ENCODE results near the gene PEDS1. TPM values are rescaled to one million over a fixed set of nuclear protein-coding genes. Genes with fewer than 3 reads are reported as not detected.
A peak's percentile ranks its signal among the peaks of the same experiment; 100 is the strongest.
"Not testable (repeated sequence)": the region's sequence is repeated elsewhere in the genome, so short reads cannot be mapped to it uniquely, and the experiment has no call there.

The PEDS1 gene
- total RNA-seq, 1 experiment from 2014 or later, result 56.1 TPM

- peak; percentile 77 for DNase-seq (ENCODE audit: low read depth)
Measured at GRCh38 chr20:50136822-50137599, 16.5 kb downstream of the PEDS1 start.

DNA sequence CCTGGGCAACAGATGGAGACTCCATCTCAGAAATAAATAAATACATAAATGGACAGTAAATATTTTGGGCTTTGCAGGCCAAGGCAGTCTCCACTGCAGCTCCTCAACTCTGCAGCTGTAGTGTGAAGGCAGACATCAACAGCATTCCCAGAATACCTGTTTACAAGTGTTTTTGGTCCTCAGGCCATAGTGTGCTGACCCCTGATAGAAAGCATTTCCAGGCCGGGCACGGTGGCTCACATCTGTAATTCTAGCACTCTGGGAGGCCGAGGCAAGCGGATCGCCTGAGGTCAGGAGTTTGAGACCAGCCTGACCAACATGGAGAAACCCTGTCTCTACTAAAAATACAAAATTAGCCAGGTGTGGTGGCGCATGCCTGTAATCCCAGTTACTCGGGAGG is 18.4 kb downstream of the PEDS1 start:
- not testable (repeated sequence) for DNase-seq (ENCODE audit: low read depth)

DNA sequence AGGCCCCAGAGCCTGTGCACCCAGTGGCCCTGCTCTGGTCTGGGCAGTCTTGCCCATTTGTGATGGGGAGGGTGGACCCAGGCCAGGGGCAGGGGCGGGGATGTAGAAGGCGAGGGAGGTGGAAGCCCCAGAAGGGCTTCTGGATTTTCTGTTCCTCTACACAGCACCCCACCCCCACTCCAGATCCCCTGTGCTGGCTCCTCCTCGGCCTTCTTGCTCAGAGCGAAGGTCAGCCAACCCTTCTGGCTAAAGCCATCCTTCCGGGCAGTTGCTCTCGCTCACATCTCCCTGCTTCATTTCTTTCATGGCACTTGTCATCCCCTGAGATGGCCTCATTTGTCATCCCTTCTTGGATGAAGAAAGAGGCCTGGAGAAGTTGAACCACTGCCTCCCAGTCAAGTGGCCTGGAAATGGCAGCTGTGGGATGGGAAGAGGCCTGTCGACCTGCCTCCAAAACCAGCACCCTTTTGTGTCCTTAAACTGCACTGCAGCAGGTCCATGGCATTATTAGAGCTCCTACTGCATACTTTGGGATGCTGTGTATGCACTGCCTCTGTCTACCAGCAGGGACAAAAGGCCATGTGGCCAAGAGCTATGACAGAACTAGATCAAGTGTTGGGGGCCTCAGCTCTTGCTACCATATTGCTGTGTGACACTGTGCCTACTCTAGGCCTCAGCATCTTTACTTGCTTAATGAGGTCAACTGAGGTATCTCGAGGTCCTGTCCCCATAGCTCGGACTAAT is 19.9 kb downstream of the PEDS1 start:
- no peak for DNase-seq (ENCODE audit: low read depth)

GRCh38 chr20:50133041-50133440 is 20.5 kb downstream of the PEDS1 start:
- DNase-seq (ENCODE audit: low read depth), result no peak

- no peak for DNase-seq (ENCODE audit: low read depth)
Measured at GRCh38 chr20:50130995-50131394, 22.5 kb downstream of the PEDS1 start.

DNA sequence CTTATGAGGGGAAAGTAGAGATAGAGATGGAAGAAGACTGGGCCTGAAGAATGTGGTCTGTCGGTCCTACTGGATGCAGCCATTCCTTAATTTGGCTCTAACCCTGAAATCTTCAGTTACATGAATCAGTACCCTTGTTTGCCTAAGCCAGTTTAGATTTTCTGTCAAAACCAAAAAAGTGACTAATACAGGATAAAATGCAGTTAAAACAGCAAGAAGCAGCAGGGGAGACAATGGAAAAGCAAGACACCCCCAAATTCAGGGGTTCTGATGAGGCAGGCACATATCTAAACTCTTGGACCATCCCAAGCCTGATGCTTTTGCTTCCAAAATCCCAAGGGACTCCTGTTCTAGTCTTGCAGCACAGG is 23.2 kb downstream of the PEDS1 start:
- DNase-seq (ENCODE audit: low read depth), result no peak

GRCh38 chr20:50129662-50130355 is 23.7 kb downstream of the PEDS1 start:
- DNase-seq (ENCODE audit: low read depth), result no peak

- no peak for DNase-seq (ENCODE audit: low read depth)
Measured at GRCh38 chr20:50128520-50128905, 25.0 kb downstream of the PEDS1 start.

- no peak for DNase-seq (ENCODE audit: low read depth)
Measured at GRCh38 chr20:50127587-50128519, 25.7 kb downstream of the PEDS1 start.

GRCh38 chr20:50126662-50127061 is 26.9 kb downstream of the PEDS1 start:
- DNase-seq (ENCODE audit: low read depth), result no peak

DNA sequence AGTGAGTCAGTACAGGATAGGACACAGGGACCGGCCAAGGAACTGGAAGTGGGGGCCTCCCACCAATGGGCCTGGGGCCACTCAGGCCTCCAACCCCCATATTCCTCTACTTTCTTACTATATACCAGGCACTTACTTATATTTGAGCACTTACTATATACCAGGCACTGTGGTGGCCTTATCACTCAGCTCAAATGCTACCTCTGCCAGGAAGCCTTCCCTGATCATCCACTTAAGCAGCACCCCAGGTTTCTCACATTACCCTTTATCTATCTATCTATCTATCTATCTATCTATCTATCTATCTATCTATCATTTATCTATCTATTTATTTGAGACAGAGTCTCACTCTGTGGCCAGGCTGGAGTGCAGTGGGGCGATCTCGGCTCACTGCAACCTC is 28.2 kb downstream of the PEDS1 start:
- DNase-seq (ENCODE audit: low read depth), result no peak

DNA sequence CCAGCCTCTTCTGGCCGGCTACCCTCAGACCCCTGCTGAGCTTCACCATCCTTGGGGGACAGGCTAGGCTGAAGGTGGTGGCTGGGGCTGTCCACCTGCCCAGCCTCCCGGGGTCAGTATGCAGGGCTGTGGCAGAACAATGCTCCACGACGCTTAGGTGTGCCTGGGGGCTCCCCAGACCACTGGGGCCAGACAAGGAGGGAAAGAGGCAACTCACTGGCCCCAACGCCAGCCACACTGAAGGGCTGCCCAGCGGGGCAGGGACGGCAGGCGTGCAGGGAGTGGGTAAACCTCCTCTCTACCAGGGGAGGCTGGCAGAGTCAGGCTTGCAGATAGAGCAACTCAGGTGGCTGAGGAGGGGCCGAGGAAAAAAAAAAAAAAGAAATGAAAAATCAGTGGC is 29.0 kb downstream of the PEDS1 start:
- no peak for DNase-seq (ENCODE audit: low read depth)

DNA sequence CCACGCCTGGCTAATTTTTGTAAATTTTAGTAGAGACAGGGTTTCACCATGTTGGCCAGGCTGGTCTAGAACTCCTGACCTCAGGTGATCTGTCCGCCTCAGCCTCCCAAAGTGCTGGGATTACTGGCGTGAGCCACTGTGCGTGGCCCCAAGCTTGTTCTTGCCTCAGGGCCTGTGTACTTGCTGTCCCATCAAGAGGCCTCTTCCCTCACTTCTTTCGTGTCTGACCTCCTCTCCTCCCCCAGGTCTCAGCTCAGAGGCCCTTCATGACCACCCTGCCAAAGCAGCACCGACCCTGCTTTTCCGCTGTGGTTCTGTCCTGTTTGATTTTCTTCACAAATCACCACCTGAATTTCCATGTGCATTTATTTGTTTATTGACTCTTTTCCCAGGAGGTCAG is 30.1 kb downstream of the PEDS1 start:
- no peak for DNase-seq (ENCODE audit: low read depth)

- no peak for DNase-seq (ENCODE audit: low read depth)
Measured at GRCh38 chr20:50122763-50123162, 30.8 kb downstream of the PEDS1 start.

DNA sequence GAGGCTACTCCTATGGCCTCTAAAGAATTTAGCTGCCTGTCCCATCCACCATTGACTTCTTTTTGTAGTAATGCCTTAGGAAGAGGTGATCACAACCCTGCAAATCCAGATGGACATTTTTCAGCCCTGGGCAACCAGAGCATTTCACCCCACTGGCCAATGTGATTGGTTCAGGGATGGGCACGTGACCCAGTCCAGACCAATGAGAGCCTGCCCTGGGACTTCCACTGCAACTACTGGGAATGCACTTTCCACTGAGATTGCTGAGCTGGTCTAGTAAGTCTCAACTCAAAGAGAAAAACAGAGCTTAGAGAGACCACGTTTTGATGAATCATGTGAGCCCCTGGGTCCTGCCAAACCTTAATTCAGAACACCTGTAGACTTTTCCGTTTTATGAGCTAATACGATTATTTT is 31.7 kb downstream of the PEDS1 start:
- DNase-seq (ENCODE audit: low read depth), result peak; percentile 74

- peak; percentile 80 for DNase-seq (ENCODE audit: low read depth)
Measured at GRCh38 chr20:50120935-50121693, 32.4 kb downstream of the PEDS1 start.

DNA sequence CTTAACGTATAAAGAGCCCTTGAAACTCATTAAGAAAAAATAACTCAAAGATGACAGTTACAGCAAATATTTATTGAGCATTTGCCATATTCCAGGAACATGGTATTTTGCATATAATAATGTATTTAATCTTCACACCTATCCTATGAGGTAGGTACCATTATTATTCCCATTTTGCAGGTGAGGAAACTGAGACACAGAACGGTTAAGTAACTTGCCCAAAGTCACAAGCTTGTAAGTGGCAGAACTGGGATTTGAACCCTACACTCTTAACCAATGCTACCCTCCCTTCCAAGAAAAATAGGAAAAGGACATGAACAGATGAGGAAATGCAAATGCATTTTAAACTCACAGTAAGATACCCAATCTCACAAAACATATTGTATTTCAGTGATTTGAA is 35.3 kb downstream of the PEDS1 start:
- DNase-seq (ENCODE audit: low read depth), result no peak

- no peak for DNase-seq (ENCODE audit: low read depth)
Measured at GRCh38 chr20:50116368-50116999, 37.0 kb downstream of the PEDS1 start.

DNA sequence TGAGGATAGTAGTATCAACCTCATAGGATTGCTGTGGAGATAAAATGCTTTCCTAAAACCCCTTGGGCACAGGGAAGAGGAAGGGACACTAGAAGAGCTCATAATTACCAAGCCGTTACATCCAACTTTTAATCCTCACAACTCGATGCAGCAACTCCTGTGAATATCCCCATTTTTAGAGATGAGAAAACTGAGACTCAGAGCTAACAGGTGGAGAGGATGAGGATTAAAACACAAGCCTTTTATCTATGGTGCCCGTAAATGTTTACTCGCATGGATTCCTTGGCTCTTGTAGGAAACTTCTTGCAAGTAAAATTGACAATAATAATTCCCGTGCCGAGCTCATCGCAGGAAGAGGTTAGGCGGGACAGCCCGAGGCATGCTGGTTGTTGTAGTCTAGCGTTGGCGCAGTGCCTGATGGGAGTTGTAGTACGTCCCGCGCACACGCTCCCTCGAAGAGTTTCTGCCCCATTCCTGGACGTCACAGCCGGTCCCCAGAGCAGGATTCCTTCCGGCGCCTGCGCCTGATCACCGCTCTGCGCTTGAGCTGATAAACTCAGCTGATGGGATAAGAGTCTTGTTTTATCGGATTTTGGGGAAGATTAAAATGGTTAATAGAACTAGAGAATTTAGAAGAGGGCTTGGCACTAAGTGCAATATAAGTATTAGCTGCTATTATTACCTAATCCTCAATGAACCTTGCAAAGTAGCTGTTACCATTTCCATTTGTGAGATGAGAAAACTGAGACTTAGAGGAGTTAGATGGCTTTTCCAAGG is 37.7 kb downstream of the PEDS1 start:
- DNase-seq (ENCODE audit: low read depth), result peak; percentile 99
